GM21737 (cell line): ENCODE results near the gene ALDH2.
"Not testable (repeated sequence)": the region's sequence is repeated elsewhere in the genome, so short reads cannot be mapped to it uniquely, and the experiment has no call there.

Experiments used
- ATAC-seq: cut with Tn5 transposase; IDR thresholded peaks from one replicate; pipeline ENCODE4 v1.9.1; 2021; ENCODE audit warnings: mild to moderate bottlenecking, moderate library complexity; ENCODE audit not compliant: unreplicated experiment

ALDH2 gene

DNA sequence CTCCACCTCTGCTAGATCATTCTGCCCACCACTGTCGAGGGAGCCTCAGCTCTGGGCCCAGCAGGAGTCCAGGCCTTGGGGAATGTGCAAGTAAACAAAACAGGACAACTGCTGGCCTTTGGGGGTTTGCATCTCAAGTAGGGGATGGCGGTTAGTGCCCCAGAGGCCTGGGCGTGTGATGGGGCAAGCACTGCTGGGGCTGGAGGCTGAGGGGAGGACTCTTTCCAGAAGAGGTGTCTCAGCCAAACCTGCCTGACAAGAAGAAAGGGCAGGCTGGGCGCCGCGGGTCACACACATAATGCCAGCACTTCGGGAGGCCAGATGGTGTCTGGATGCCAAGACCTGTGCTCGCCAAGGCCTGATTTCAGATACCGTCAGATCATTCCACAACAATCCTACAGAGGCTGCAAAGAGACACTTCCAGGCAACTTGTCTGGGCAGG is 8.6 kb upstream of the ALDH2 start:
- no peak for ATAC-seq

DNA sequence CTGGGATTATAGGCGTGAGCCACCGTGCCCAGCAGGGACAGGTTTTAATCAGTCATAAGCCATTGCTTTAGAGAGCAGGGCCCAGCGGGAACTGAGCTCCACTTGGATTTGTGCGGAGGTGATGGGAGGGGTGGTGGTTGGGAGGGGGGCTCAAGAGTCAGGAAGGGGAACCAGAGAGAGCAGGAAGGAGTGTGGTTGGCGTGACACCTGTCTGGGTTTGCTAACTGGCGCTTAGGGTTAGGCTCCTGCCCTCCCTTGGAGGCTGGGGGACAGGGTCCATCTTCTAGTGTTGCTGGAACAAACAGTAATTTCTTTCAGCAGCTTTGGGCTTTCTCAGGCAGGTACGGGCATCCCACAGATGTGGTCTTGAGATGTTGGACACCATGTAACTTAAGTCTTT is 7.5 kb upstream of the ALDH2 start:
- ATAC-seq, result no peak

DNA sequence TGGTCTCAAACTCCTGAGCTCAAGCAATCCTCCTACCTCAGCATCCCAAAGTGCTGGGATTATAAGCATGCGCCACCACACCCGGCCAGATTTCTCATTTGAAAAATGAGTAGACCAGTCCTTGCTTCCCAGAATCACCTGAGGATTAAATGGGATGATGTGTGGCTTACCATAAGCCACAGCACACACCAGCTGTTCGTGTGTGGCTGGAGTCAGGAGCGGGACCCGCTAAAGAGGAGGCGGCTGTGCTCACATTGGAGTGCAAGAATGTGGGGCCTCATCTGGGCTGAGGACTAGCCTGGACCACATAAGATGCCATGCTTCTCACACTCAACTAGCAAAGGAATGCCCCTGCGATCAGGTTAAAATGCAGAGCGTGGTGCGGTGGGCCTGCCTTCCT is 6.7 kb upstream of the ALDH2 start:
- no peak for ATAC-seq

DNA sequence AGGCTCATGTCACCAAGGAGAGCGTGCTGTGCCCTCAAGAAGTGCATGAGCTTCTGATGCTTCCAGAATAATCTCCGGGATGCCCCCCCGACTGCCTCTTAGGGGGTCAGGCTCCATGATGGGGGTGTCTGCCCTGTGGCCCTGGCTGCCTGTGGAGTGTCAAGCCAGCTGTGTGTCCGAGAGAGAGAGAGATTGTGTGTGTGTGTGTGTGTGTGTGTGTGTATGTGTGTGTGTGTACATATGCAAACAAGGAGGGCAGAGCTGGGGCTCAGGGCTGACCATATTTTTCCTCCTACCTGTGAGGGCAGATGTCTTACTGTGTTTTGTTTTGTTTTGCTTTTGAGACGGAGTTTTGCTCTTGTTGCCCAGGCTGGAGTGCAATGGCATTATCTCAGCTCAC is 5.6 kb upstream of the ALDH2 start:
- no peak for ATAC-seq

DNA sequence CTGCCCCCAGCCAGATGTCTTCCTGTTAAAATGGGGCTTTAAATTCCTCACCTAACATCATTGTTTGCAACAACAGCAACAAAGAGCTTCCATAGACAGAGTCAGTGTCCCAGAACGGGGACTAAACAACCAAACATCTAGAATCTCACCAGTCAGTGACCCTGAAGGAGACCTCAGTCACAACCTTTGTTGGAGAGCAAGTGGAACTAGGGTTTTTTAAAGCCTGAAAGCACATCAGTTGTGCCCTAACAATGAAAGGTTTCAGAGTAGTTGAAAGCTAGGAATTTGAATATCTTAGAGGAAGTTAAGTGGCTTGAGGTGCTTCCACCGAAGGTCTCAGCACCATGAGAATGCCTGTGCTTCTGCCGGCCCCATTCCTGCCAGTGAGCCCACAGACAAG is 5.0 kb upstream of the ALDH2 start:
- no peak for ATAC-seq

DNA sequence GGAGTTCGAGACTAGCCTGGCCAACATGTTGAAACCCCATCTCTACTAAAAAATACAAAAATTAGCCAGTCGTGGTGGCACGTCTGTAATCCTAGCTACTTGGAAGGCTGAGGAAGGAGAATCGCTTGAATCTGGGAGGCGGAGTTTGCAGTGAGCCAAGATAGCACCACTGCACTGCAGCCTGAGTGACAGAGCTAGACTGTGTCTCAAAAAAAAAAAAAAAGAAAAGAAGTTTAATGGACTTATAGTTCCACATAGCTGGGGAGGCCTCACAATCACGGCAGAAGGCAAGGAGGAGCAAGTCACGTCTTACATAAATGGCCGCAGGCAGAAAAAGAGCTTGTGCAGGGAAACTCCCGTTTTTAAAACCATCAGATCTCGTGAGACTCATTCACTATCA is 3.2 kb upstream of the ALDH2 start:
- not testable (repeated sequence) for ATAC-seq

DNA sequence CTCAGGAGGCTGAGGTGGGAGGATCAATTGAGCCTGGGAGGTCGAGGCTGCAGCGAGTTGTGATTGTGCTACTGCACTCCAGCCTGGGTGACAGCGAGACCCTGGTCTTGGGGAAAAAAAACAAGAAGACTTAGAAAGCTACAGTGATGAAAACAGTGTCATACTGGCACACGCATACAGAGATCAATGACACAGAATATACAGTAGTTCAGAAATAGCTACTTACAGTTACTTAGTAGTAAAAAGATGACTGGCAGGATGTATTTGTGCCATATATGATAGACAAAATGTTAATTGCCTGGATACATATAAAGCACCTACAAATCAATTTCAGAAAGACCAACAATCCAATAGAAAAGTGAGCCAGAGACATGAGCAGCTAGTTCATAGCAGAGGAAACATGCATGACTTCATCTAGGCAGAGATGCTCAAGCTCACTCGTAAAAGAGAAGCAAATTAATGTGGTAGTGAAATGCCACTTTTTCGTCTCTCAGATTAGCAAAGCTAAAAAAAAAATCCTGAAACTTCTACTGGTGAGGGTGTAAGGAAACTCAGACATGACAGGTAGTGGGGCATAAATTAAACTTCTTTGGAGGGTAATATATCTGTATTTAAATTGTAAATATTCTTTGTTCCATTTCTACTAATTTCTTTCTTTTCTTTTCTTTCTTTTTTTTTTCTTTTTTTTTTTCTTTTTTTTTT is 2.5 kb upstream of the ALDH2 start:
- no peak for ATAC-seq

DNA sequence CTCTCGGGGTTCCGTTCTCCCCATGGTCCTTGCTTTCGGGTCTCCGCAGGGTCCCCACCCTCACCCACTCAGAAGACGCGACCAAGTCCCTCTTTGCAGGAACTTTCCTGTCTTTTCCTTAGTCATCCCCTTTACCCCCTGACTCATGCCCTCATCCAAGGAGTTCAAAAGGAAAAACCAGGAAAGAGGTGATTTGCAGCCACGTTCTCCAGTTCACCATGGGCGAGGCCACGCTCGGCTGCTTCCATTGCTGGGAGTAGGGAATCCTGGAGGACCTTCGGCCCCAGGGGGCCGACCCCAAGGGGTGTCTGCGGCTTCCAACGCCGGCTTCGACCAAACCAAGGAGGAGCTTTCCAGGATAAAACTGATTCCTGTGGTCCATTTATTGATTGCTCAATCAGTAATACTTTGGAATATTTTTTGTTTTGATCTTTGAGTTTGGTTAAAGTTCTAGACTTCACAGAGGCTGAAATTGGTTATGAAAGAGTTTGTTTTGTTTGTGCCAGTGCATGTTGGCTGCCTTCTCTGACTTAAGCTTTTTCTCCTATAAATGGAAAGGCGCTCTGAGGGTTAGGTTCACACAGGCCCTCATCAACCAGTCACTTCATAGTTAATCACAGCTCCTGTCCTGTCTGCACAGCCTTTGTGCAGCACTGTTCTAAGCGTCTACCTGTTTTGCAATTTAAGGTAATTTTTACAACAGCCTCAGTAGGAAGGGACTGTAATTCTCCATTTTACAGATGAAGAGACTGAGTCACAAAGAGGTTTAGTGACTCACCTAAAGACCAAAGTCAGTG is 827 bp downstream of the ALDH2 start:
- ATAC-seq, result no peak

DNA sequence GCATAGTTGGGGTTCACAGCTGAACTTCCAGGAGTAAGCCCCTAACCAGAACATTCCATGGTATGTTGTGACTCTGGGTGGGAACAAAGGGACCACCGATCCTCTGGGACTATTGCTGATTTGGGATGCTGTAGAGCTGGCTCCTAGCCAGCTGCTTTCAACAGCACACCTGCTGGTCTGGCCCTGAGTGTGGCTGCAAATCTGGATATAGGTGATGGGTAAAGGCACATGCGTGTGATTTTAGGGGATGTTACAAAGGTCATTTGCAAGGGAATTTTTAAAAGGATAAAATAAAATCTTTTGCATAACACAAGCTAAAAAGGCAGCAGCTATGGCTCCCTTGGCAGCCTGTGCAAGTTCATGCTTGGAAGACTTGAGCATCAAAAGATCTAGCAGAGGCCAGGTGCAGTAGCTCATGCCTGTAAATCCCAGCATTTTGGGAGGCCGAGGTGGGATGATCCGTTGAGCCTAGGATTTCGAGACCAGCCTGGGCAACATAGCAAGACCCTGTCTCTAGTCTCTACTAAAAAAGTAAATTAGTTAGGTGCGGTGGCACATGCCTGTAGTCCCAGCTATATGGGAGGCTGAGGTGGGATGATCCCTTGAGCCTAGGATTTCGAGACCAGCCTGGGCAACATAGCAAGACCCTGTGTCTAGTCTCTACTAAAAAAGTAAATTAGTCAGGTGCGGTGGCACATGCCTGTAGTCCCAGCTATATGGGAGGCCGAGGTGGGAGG is 1.6 kb downstream of the ALDH2 start:
- no peak for ATAC-seq

DNA sequence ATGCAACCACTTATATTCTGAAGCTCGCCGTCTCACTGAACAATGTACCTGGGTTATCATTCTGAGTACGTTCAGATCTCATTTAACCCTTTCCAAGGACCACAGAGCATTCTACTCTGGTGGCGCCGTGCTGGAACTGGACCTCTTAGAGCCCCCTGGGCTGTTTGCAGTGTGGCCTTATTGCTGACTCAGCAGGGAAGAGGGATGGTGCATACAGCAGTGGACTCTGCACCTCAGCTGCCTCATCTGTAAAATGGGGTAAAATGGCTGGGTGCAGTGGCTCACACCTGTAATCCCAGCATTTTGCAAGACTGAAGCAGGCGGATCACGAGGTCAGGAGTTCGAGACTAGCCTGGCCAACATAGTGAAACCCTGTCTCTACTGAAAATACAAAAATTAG is 2.9 kb downstream of the ALDH2 start:
- ATAC-seq, result no peak

DNA sequence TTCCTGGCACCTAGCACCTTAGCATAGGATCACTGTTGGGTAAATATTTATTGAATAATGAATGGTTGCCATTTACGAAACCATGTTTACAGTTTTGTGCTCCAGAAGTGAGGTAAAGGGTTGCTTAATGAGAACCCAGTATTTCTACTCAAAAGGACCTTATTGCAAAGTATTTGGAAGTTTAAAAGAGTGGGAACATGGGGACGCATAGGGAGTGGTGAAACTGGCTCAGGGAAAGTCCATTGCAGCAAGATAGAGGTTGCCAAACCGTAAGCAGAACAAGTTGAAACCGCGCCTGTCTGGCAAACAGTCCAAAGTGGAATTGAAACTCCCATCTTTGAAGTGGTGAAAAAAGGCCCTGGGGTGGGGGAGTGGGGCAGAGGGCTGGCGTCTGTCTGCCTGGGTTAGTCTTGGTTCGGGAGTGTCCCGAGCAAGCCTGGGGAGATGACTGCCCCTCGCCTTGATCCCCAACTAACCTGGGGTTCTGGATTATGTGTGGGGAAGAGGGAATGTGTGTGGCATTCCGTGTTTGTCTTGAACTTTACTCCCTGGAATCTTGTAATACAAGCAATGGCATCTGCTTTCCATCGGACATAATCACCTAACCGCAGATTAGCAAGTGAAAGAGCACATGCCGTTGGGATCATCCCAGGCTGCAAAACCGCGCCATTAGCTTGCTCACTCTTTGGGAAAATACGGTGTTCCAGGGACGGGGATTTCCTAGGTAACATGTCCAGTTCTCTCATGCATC is 7.2 kb downstream of the ALDH2 start:
- ATAC-seq, result no peak

DNA sequence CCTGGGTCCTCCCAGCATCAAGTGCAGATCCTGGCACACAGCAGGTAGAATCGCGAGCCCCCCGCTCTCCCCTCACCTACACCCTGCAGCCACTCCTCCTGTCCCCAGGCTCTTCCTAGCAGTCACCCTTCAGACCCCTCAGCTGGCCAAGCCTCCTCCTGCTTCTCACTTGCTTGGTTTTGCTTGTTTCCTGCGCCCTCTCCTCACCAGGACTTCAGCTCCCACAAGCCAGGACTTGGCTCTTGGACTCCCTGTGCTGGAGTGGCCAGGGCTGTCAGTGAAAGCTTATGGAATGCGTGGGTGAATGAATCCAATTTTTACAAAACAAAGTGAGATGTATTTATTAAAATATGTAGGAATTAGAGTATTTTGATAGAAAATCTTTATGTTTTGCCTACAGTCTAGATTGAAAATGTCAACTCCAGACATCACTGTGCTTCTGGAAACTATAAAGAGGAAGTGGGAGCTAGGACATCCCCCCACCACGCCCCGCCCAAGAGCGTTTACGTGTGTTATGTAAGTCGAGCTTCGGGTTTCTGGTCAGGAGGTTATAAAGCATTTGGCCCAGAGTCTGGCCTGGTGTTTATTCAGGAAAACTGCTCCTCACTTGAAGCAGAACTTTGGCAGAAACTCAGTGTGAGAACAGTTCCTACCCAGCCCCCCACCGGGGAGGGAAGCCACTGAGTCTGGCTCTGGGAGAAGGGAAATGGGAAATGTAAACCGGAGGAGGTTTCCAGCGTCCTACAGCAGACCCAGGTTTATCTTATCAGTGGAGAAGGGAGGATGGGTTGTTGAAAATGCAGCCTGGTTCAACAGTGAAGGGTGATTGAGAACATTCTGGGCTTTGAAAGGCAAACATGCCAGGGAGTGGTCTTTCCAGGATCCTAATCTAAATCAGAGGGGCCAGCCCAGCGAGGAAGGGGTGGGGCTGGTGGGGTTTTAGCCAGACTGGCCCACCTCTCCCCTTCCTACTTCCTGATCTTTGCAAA is 8.8 kb downstream of the ALDH2 start:
- no peak for ATAC-seq

DNA sequence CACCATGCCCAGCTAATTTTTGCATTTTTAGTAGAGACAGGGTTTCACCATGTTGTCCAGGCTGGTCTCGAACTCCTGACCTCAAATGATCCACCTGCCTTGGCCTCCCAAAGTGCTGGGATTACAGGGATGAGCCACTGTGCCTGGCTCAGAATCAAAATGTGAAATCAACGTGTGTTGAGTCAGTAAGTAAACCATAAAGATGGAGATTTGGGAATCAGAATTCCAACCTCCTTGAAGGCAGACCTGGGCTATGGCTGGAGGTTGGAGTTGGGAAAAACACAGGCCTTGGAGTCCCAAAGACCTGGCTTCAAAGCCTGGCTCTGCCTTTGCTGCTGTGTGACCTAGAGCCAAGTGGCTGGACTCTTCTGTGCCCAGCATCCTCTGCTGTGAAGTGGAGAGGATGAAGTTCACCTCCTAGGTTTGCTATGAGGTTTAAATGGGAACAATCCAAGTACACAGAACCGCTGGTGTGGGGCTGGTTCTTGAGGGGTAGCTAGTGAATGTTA is 10.2 kb downstream of the ALDH2 start:
- ATAC-seq, result no peak

DNA sequence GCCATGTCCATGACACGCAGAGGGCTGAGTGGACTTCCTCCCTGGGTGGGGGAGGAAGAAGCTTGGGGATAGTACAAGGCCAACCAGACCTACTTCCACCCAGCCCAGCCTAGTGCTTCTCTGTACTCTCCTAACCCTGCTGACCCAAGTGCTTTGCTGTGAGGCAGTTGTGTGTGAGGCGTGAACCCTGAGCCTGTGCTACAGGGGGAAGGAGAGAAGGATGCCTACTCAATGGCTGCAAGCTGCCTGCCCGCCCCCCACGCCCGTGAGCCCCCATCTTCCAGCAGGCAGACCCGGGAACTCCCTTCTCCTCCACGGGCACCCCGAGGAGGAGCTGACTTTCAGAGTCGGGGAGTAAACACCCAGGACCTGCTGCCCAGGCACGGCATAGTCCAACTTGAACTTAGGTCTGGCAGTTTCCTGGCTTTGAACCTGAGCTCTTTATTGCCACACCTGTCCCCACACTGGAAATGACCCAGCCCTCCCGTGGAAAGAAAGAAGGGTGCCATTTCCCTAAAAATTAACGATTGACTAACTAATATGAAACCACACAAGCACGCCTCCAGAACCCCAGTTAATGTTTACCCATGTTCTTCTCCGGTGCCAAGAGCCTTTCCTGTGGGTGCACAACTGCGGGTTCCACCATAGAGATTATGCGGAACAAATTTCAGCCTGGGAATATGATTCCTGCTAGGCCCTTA is 10.8 kb downstream of the ALDH2 start:
- no peak for ATAC-seq

DNA sequence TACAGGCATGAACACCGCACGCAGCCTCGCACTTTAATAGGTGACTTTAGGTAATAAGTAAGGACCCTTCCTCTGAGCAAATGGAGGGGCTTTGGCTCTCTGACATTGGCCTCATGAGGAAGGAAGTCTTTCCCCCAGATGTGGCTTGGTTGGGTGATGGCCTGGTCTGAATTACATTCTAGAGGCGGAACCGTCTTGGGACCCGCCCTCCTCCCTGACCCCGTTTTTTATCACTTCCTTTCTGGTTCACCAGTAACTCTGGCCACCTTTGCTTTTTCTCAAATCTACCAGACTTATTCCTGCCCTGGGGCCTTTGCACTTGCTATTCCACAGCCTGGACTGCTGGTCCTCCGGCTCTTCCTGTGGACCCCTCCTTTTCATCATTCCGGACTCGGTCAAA is 13.4 kb downstream of the ALDH2 start:
- no peak for ATAC-seq

DNA sequence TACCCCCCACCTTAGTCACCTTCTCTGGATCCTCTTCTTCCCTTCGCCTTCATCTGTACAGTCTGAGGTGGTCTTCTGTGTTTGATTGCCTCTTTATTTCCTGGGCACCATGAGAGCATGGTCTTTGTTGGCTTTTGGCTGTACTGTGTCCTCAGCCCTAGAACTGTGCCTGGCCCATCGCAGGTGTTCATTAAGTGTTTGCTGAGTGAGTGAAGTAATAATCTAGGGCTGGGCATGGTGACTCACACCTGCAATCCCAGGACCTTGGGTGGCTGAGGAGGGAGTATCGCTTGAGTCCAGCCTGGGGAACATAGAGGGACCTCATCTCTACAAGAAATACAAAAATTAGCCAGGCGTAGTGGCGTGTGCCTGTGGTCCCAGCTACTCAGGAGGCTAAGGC is 13.9 kb downstream of the ALDH2 start:
- no peak for ATAC-seq

DNA sequence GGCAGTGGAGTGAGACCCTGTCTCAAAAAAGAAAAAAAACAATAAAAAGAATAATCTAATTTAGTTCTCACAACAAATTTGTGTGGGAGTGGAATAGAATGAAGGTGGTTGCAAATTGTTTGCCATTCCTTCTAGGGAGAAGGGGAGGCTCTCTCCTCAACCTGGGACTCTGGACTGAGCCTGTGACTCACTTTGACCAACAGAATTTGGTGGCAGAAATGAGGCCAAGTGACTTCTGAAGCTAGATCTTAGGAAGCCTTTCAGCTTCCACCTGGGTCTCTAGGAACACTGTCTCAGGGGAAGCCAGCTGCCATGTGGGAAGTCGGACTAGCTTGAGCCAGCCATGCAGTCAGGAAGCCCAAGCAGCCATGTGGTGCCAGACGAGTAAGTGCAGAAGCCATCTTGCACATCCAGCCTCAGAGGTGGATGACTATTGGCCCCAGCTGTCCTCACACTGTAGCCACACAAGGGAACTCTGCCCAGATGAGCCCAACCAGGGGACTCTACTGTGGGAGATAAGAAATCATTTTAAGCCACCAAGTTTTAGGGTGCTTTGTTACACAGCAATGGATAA is 14.4 kb downstream of the ALDH2 start:
- no peak for ATAC-seq

DNA sequence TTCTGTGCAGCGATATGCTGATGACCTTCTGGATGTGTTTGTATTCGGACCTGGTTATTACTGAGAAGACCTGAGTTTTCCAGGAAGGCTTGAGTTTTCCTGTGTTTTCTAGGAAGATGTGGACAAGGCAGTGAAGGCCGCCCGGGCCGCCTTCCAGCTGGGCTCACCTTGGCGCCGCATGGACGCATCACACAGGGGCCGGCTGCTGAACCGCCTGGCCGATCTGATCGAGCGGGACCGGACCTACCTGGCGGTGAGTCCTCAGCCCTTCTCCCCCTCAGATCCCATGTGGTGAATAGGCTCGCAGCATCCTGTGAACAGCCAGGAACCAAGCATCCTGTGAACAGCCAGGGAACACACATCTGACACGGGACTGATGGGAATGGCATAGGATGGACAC is 16.3 kb downstream of the ALDH2 start:
- ATAC-seq, result no peak

DNA sequence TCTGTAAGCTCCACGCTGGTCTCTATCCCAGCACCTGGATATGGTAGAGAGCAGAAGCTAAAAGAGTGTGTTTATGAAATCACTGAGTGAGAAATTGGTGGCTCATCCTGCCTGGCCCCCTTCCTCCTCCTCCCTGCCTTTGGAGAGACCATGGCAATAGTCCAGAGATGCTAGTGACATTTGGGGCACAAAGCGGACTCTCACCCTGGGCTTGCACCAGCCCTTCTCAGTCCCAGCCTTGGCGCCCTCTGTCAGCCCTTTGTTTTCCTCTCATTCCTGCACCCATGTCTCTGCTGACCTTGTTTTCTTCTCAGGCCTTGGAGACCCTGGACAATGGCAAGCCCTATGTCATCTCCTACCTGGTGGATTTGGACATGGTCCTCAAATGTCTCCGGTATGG is 18.2 kb downstream of the ALDH2 start:
- ATAC-seq, result no peak
